ENCODE data around the gene SYT1. TPM values are rescaled to one million over a fixed set of nuclear protein-coding genes. Genes with fewer than 3 reads are reported as not detected.

The SYT1 gene
- total and polyA plus RNA-seq, 2 donors (not counting 1 experiment from before 2014, with no cell fraction given) = 0.60 to 1.3 TPM

GRCh38 chr12:79309039-79309438 lies 444.5 kb downstream of the SYT1 start:
- POLR2A ChIA-PET = no interaction called here
- intact Hi-C loops (cut with micrococcal nuclease) = no loop called here
- Mint-ChIP-seq H3K9me3 (ENCODE audit: insufficient read depth) (no peaks in the 10 kb centered on the region), H3K27ac (no peak overlapping the region), H3K27me3 (no peaks in the 10 kb centered on the region), H3K4me3 (no peak overlapping the region), H3K4me1 (no peaks in the 10 kb centered on the region)
- DNase-seq = no peak
- Histone ChIP-seq H3K27me3 (replicated peaks in 1 of 4; ENCODE audit: control extremely low read depth in 1 of 4, control insufficient read depth in 3 of 4, insufficient read depth in 4 of 4, low read length in 3 of 4) (no peaks in the 10 kb centered on the region), H3K27ac (ENCODE audit: low read length in 2 of 2) (no peak overlapping the region), H3K4me1 (ENCODE audit: control insufficient read depth in 2 of 2, insufficient read depth in 2 of 2, low read length in 2 of 2) (no peaks in the 10 kb centered on the region), H2AFZ (ENCODE audit: insufficient read depth, low read depth, low read length, poor library complexity, severe bottlenecking) (no peak overlapping the region), H3K36me3 (replicated peaks in 1 of 2; ENCODE audit: control extremely low read depth in 1 of 2, control insufficient read depth in 1 of 2, extremely low read depth in 1 of 2, insufficient read depth in 2 of 2, low read length in 1 of 2) (no peaks in the 10 kb centered on the region), H4K20me1 (ENCODE audit: control insufficient read depth, insufficient read depth, low read length, poor library complexity, severe bottlenecking) (no peaks in the 10 kb centered on the region), H3K4me3 (ENCODE audit: control extremely low read depth in 1 of 5, extremely low read depth in 1 of 5, insufficient read depth in 1 of 5, low read depth in 2 of 5, low read length in 4 of 5) (no peak overlapping the region), H3K9me3 (ENCODE audit: control extremely low read depth in 1 of 3, control insufficient read depth in 2 of 3, insufficient read depth in 1 of 3, low read length in 2 of 3) (peaks cover 0 to 3% (median 0%) of the 10 kb centered on the region in 3 donors), H3K79me2 (ENCODE audit: control insufficient read depth, insufficient read depth, low read length) (no peaks in the 10 kb centered on the region), H3K4me2 (replicated peaks; ENCODE audit: low read depth, low read length, poor library complexity, severe bottlenecking) (no peak overlapping the region), H3K9ac (ENCODE audit: low read length) (no peak overlapping the region)
- WGBS (ENCODE audit: insufficient coverage) = no CpG with 5 or more reads among the region's 2 CpGs
- TF ChIP-seq EZH2 (IDR thresholded peaks at IDR 0.05; ENCODE audit: borderline replicate concordance, insufficient read depth, low read depth, low read length, poor library complexity, severe bottlenecking) = no peak
- TF ChIP-seq, protein P1, sequence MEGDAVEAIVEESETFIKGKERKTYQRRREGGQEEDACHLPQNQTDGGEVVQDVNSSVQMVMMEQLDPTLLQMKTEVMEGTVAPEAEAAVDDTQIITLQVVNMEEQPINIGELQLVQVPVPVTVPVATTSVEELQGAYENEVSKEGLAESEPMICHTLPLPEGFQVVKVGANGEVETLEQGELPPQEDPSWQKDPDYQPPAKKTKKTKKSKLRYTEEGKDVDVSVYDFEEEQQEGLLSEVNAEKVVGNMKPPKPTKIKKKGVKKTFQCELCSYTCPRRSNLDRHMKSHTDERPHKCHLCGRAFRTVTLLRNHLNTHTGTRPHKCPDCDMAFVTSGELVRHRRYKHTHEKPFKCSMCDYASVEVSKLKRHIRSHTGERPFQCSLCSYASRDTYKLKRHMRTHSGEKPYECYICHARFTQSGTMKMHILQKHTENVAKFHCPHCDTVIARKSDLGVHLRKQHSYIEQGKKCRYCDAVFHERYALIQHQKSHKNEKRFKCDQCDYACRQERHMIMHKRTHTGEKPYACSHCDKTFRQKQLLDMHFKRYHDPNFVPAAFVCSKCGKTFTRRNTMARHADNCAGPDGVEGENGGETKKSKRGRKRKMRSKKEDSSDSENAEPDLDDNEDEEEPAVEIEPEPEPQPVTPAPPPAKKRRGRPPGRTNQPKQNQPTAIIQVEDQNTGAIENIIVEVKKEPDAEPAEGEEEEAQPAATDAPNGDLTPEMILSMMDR (IDR thresholded peaks at IDR 0.05) = no peak
- CTCF ChIA-PET = no interaction called here
- ATAC-seq (ENCODE audit: low read depth) = no peak

- Histone ChIP-seq H3K4me2 (replicated peaks; ENCODE audit: low read depth, low read length, poor library complexity, severe bottlenecking) (no peak overlapping the region), H4K20me1 (ENCODE audit: control insufficient read depth, insufficient read depth, low read length, poor library complexity, severe bottlenecking) (no peaks in the 10 kb centered on the region), H3K4me1 (ENCODE audit: control insufficient read depth in 2 of 2, insufficient read depth in 2 of 2, low read length in 2 of 2) (no peaks in the 10 kb centered on the region), H3K79me2 (ENCODE audit: control insufficient read depth, insufficient read depth, low read length) (no peaks in the 10 kb centered on the region), H3K9me3 (ENCODE audit: control extremely low read depth in 1 of 3, control insufficient read depth in 2 of 3, insufficient read depth in 1 of 3, low read length in 2 of 3) (peaks cover 0 to 3% (median 0%) of the 10 kb centered on the region in 3 donors), H3K4me3 (ENCODE audit: control extremely low read depth in 1 of 5, extremely low read depth in 1 of 5, insufficient read depth in 1 of 5, low read depth in 2 of 5, low read length in 4 of 5) (no peak overlapping the region), H3K27me3 (replicated peaks in 1 of 4; ENCODE audit: control extremely low read depth in 1 of 4, control insufficient read depth in 3 of 4, insufficient read depth in 4 of 4, low read length in 3 of 4) (no peaks in the 10 kb centered on the region), H2AFZ (ENCODE audit: insufficient read depth, low read depth, low read length, poor library complexity, severe bottlenecking) (no peak overlapping the region), H3K27ac (ENCODE audit: low read length in 2 of 2) (no peak overlapping the region), H3K9ac (ENCODE audit: low read length) (no peak overlapping the region), H3K36me3 (replicated peaks in 1 of 2; ENCODE audit: control extremely low read depth in 1 of 2, control insufficient read depth in 1 of 2, extremely low read depth in 1 of 2, insufficient read depth in 2 of 2, low read length in 1 of 2) (no peaks in the 10 kb centered on the region)
- intact Hi-C loops (cut with micrococcal nuclease) = no loop called here
- no peak for ATAC-seq (ENCODE audit: low read depth)
- Mint-ChIP-seq H3K27ac (no peak overlapping the region), H3K4me3 (no peak overlapping the region), H3K27me3 (no peaks in the 10 kb centered on the region), H3K9me3 (ENCODE audit: insufficient read depth) (no peaks in the 10 kb centered on the region), H3K4me1 (no peaks in the 10 kb centered on the region)
- TF ChIP-seq, protein P1 (IDR thresholded peaks at IDR 0.05) = no peak
- no peak for TF ChIP-seq EZH2 (IDR thresholded peaks at IDR 0.05; ENCODE audit: borderline replicate concordance, insufficient read depth, low read depth, low read length, poor library complexity, severe bottlenecking)
- CTCF ChIA-PET = interaction anchor here (0.5 kb wide), 1 partner anchor 355 kb away, joined by 4 read pairs; no protein-coding TSS in a partner anchor
- DNase-seq = no peak
- POLR2A ChIA-PET = no interaction called here
- 77% methylated on average over 7 of the region's 10 CpGs for WGBS (ENCODE audit: insufficient coverage)
Measured at GRCh38 chr12:79317179-79317847, 452.7 kb downstream of the SYT1 start.

Data from B cell (primary cell).